Measurements from ENCODE around the gene MRGPRX4.

MRGPRX4 gene

DNA sequence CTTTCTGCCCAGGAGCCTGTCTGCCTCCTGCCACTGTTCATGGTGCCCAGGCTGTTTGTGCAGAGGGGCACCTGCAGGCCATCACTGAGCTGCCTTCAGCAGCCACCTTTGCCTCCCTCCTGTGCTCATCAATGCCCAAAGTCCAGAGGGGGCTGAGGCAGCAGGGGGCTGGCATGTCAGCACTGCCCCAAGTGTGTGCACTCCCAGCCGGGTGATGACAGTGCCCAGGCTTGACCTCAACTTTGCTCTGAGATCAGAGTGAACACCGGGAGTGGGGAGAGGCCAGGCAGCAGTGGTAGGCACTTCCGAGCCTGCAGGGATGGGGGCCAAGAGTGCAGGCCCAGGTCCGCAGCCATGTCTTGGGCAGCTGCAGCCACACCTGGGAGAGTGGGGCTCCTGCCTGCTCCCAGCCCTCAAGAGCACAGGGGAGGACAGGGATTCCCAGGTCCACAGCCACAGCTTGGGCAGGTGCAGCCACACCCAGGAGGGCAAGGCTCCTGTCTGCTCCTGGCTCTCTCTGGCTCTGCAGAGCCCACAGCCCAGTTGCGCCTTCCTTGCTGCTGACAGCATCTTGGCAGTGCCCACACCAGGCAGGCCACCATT lies 48.7 kb downstream of the MRGPRX4 start:
- no peak for DNase-seq

DNA sequence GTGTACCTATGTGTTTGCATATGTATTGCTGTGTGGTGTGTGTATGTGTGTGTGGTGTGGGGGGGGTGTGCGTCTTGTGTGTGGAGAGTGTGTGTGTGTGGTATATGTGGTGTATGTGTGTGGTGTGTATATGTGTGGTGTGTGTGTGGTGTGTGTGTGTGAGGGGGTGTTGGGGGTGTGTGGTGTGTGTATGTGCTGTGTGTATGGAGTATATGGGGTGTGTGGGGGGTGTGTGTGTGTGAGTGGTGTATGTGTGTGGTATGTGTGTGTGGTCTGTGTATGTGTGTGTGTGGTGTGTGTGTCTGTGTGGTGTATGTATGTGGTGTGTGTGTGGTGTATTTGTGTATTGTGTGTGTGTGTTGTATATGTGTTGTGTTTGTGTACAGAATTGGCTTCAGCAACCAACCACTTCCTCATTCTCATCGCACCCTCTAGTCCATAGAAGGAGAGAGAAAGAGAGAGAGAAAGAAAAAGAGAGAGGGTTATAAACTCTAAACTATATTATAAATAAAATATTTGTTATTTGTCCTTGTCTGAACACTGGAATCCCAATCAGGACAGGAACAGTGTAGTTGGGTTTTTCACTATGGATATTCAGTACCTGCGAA lies 50.3 kb downstream of the MRGPRX4 start:
- DNase-seq, result no peak
